Liver (tissue), 9 donors: Measurements from ENCODE around the gene TMEM186. TPM values are rescaled to one million over a fixed set of nuclear protein-coding genes. Genes with fewer than 3 reads are reported as not detected.

Source experiments
- DNase-seq: peaks from one replicate; pipeline ENCODE4 v3.0.0-alpha.2; 2017; ENCODE audit warnings: low spot score
- H3K27ac ChIP-seq, 2 donors: one replicate each; pipeline ENCODE4 v1.7.0; 2013; ENCODE audit warnings: inconsistent platforms in 2 of 2, low read length in 2 of 2, control low read depth in 1 of 2, low read depth in 1 of 2, mild to moderate bottlenecking in 1 of 2
- H3K27me3 ChIP-seq, 4 donors: one replicate each; pipeline versions ENCODE4 v1.6.1 to v1.7.0; 2013; ENCODE audit warnings: low read length in 3 of 4, inconsistent platforms in 1 of 4, mild to moderate bottlenecking in 1 of 4, moderate library complexity in 1 of 4; ENCODE audit not compliant: control insufficient read depth in 4 of 4, insufficient read depth in 4 of 4
- H3K36me3 ChIP-seq, 4 donors: one replicate each; pipeline versions ENCODE4 v1.6.1 to v1.7.0; 2013; ENCODE audit warnings: low read length in 3 of 4, mild to moderate bottlenecking in 3 of 4, low read depth in 1 of 4, moderate library complexity in 1 of 4; ENCODE audit not compliant: control insufficient read depth in 4 of 4, insufficient read depth in 3 of 4
- H3K4me1 ChIP-seq, 4 donors: one replicate each; pipeline versions ENCODE4 v1.6.1 to v1.7.0; 2013; ENCODE audit warnings: low read length in 3 of 4, mild to moderate bottlenecking in 3 of 4, moderate library complexity in 1 of 4; ENCODE audit not compliant: control insufficient read depth in 4 of 4, insufficient read depth in 4 of 4
- H3K4me3 ChIP-seq, 3 donors: one replicate each; pipeline versions ENCODE4 v1.6.1 to v1.7.0; 2013; ENCODE audit warnings: low read length in 3 of 3, control low read depth in 1 of 3, low read depth in 1 of 3, mild to moderate bottlenecking in 1 of 3
- H3K9ac ChIP-seq, 2 donors: one replicate each; pipeline ENCODE4 v1.7.0; 2013; ENCODE audit warnings: low read length in 2 of 2, mild to moderate bottlenecking in 2 of 2, moderate library complexity in 2 of 2, control low read depth in 1 of 2, low read depth in 1 of 2
- H3K9me3 ChIP-seq, 4 donors: one replicate each; pipeline versions ENCODE4 v1.6.1 to v1.7.0; 2013; ENCODE audit warnings: low read length in 3 of 4; ENCODE audit not compliant: control insufficient read depth in 4 of 4
- ATF3 ChIP-seq: IDR thresholded peaks from 2 replicates; pipeline ENCODE4 v1.6.1; 2016; ENCODE audit warnings: antibody characterized with exemption
- CTCF ChIP-seq: fragments of 150-350 bp; IDR thresholded peaks from 2 replicates; pipeline ENCODE4 v1.5.1; 2017; ENCODE audit warnings: improper control_type of control experiment, low read depth, low read length; ENCODE audit not compliant: missing input control
- EGR1 ChIP-seq, 2 donors: IDR thresholded peaks; 2 replicates each; pipeline ENCODE4 v1.6.1; 2016 to 2018; ENCODE audit warnings: antibody characterized with exemption in 2 of 2, low read depth in 2 of 2
- GABPA ChIP-seq, 2 donors: IDR thresholded peaks in 1 of 2; conservative IDR thresholded peaks in 1 of 2; 2 replicates each; pipeline ENCODE4 v1.6.1; 2016; ENCODE audit warnings: antibody characterized with exemption in 2 of 2, mild to moderate bottlenecking in 1 of 2, moderate library complexity in 1 of 2
- HNF4A ChIP-seq, 2 donors: conservative IDR thresholded peaks; 2 replicates each; pipeline ENCODE4 v1.6.1; 2016; ENCODE audit warnings: antibody characterized with exemption in 2 of 2, mild to moderate bottlenecking in 2 of 2
- HNF4G ChIP-seq: IDR thresholded peaks from 2 replicates; pipeline ENCODE4 v1.6.1; 2016; ENCODE audit warnings: antibody characterized with exemption
- JUND ChIP-seq, 2 donors: IDR thresholded peaks; 2 replicates each; pipeline ENCODE4 v1.6.1; 2016; ENCODE audit warnings: antibody characterized with exemption in 2 of 2
- MAX ChIP-seq: IDR thresholded peaks from 2 replicates; pipeline ENCODE4 v1.6.1; 2016; ENCODE audit warnings: antibody characterized with exemption
- NR2F2 ChIP-seq: IDR thresholded peaks from 2 replicates; pipeline ENCODE4 v1.6.1; 2016; ENCODE audit warnings: antibody characterized with exemption
- RAD21 ChIP-seq, 2 donors: IDR thresholded peaks; 2 replicates each; pipeline ENCODE4 v1.6.1; 2016; ENCODE audit warnings: antibody characterized with exemption in 2 of 2, mild to moderate bottlenecking in 2 of 2
- REST ChIP-seq: IDR thresholded peaks from 2 replicates; pipeline ENCODE4 v1.6.1; 2016; ENCODE audit warnings: antibody characterized with exemption, mild to moderate bottlenecking
- RXRA ChIP-seq, 2 donors: IDR thresholded peaks; 2 replicates each; pipeline ENCODE4 v1.6.1; 2017 to 2018; ENCODE audit warnings: antibody characterized with exemption in 2 of 2, mild to moderate bottlenecking in 1 of 2
- SP1 ChIP-seq: IDR thresholded peaks from 2 replicates; pipeline ENCODE4 v1.6.1; 2018; ENCODE audit warnings: antibody characterized with exemption, mild to moderate bottlenecking
- TAF1 ChIP-seq: conservative IDR thresholded peaks from 2 replicates; pipeline ENCODE4 v1.6.1; 2016; ENCODE audit warnings: antibody characterized with exemption, mild to moderate bottlenecking
- YY1 ChIP-seq: IDR thresholded peaks from 2 replicates; pipeline ENCODE4 v1.6.1; 2016; ENCODE audit warnings: antibody characterized with exemption, mild to moderate bottlenecking
- ZBTB33 ChIP-seq: IDR thresholded peaks from 2 replicates; pipeline ENCODE4 v1.6.1; 2016; ENCODE audit warnings: antibody characterized with exemption
- WGBS: extraction: QIAGEN DNeasy Blood & Tissue Kit; methylation state at CpG from one replicate; pipeline ENCODE4 v1.1.7; 2013; 5-methylcytosine and 5-hydroxymethylcytosine counted together
- polyA plus RNA-seq, 2 donors: library from polyadenylated mRNA; stranded (reverse) in 1 of 2; unstranded in 1 of 2; fragments of 200-250 nt in 1 of 2; fragments of >200 nt in 1 of 2; fragmentation: Nextera tagmentation in 1 of 2; extraction: Ambion mirVana in 1 of 2; gene quantifications; one replicate each; pipeline versions ENCODE4 v1.2.1 to v1.2.3, GENCODE V29; 2013 to 2015
- total RNA-seq, 2 donors: library from RNA; depleted of rRNA; stranded (reverse); fragments of >200 nt; gene quantifications; one replicate each; pipeline ENCODE4 v1.2.3, GENCODE V29; 2014
- donor health status: healthy.
- donor health status: healthy.
- donor health status: healthy.
- donor health status: healthy.
- donor health status: healthy.

TMEM186 gene
- total and polyA plus RNA-seq, 4 donors, result 3.3 to 11.0 (median 7.1) TPM

- no peaks in the 10 kb centered on the region for H3K27me3 ChIP-seq
- DNase-seq, result no peak
- no peaks in the 10 kb centered on the region for H3K9me3 ChIP-seq
- TF ChIP-seq HNF4G (peak; percentile 86), TAF1 (no peak), YY1 (peak; percentile 24), CTCF (no peak), RAD21 (IDR thresholded peaks at IDR 0.05) (no peak), NR2F2 (peak; percentile 53), JUND (IDR thresholded peaks at IDR 0.05) (peak; percentile 34 to 37), EGR1 (IDR thresholded peaks at IDR 0.05; ENCODE audit: low read depth in 2 of 2) (no peak), ZBTB33 (peak; percentile 7), MAX (peak; percentile 29), REST (no peak), ATF3 (no peak), RXRA (IDR thresholded peaks at IDR 0.05) (peak; percentile 68 to 70), SP1 (peak; percentile 71), GABPA (IDR thresholded peaks at IDR 0.05 in 1 of 2, conservative IDR thresholded peaks at IDR 0.05 in 1 of 2) (no peak), HNF4A (conservative IDR thresholded peaks at IDR 0.05) (peak; percentile 97 to 98)
- H3K27ac ChIP-seq, result peak overlapping the region; percentile 63 to 64
- H3K4me1 ChIP-seq, result peaks cover 0 to 18% (median 16%) of the 10 kb centered on the region in 4 donors
- peaks cover 29 to 86% (median 62%) of the 10 kb centered on the region in 4 donors for H3K36me3 ChIP-seq
- peak overlapping the region in 1 of 2 donors; percentile 27 for H3K9ac ChIP-seq
- H3K4me3 ChIP-seq, result no peak overlapping the region
- 44% methylated on average over 11 of the region's 11 CpGs for WGBS
These were observed 11.3 kb upstream of the TMEM186 start for GRCh38 chr16:8808613-8809353.
